H1 (cell line): ENCODE measurements around the gene POLR3H. TPM values are rescaled to one million over a fixed set of nuclear protein-coding genes. Genes with fewer than 3 reads are reported as not detected.

Experiments
- CTCF ChIA-PET: fragments of 300-600 bp; sonication (Branson Sonifier 250); formaldehyde crosslinking; loops from one replicate; lab custom pipeline; 2021; ENCODE audit not compliant: partially characterized antibody; lab: Charles Lee
- POLR2A ChIA-PET: fragments of 300-600 bp; sonication (Branson Sonifier 250); formaldehyde crosslinking; loops from one replicate; lab custom pipeline; 2021; ENCODE audit warnings: inconsistent platforms; ENCODE audit not compliant: partially characterized antibody; lab: Charles Lee
- DNase-seq, 2 experiments: peaks; one replicate each; pipeline versions ENCODE4 v3.0.0 to v3.0.0-alpha.2; 2010 to 2022; ENCODE audit warnings: low spot score in 2 of 2, low read depth in 1 of 2, mixed read lengths in 1 of 2
- FAIRE-seq: peaks from 2 replicates; lab custom pipeline; 2011; peaks lifted over from hg19 to GRCh38; lab: Jason Lieb, UNC
- H2AFZ ChIP-seq: 2 replicates; pipeline ENCODE4 v1.8.1; 2012; ENCODE audit warnings: low read length, inconsistent platforms
- H2AK5ac ChIP-seq: 2 replicates; pipeline ENCODE4 v1.6.1; 2013; ENCODE audit warnings: low read depth, low read length
- H2BK120ac ChIP-seq: replicated peaks from 2 replicates; pipeline ENCODE3; 2013; ENCODE audit warnings: low read depth, low read length, inconsistent platforms
- H2BK12ac ChIP-seq: 2 replicates; pipeline ENCODE4 v1.6.1; 2013; ENCODE audit warnings: low read depth, low read length
- H2BK15ac ChIP-seq: 2 replicates; pipeline ENCODE4 v1.6.1; 2013; ENCODE audit warnings: low read length
- H2BK20ac ChIP-seq: 2 replicates; pipeline ENCODE4 v1.6.1; 2013; ENCODE audit warnings: low read length
- H2BK5ac ChIP-seq: 2 replicates; pipeline ENCODE4 v1.6.1; 2013; ENCODE audit warnings: low read depth, low read length
- H3K14ac ChIP-seq: 2 replicates; pipeline ENCODE4 v1.6.1; 2013; ENCODE audit warnings: inconsistent platforms; ENCODE audit not compliant: insufficient read length
- H3K18ac ChIP-seq: 2 replicates; pipeline ENCODE4 v1.6.1; 2013; ENCODE audit warnings: low read length; ENCODE audit errors: extremely low read depth
- H3K23ac ChIP-seq: 2 replicates; pipeline ENCODE4 v1.6.1; 2013; ENCODE audit warnings: inconsistent platforms; ENCODE audit not compliant: insufficient read length
- H3K23me2 ChIP-seq: 2 replicates; pipeline ENCODE4 v1.6.1; 2013; ENCODE audit warnings: low read depth, low read length
- H3K27ac ChIP-seq: 2 replicates; pipeline ENCODE4 v1.6.1; 2011; ENCODE audit warnings: low read depth, low read length, inconsistent platforms
- H3K27me3 ChIP-seq, 4 experiments: replicated peaks in 1 of 4; 1 replicate in 1 of 4; 2 replicates in 3 of 4; pipeline versions ENCODE4 v1.6.1 to v1.8.1; 2011 to 2013; ENCODE audit warnings: low read length in 3 of 4, mild to moderate bottlenecking in 3 of 4, inconsistent platforms in 2 of 4, mixed read lengths in 2 of 4, moderate library complexity in 1 of 4; ENCODE audit not compliant: control insufficient read depth in 3 of 4, insufficient read depth in 3 of 4; ENCODE audit errors: extremely low read depth in 1 of 4
- H3K36me3 ChIP-seq, 4 experiments: 2 replicates each; pipeline versions ENCODE4 v1.6.1 to v1.8.1; 2011 to 2013; ENCODE audit warnings: mild to moderate bottlenecking in 4 of 4, low read length in 3 of 4, moderate library complexity in 2 of 4, control low read depth in 1 of 4, inconsistent platforms in 1 of 4; ENCODE audit not compliant: insufficient read depth in 4 of 4, control insufficient read depth in 2 of 4
- H3K4ac ChIP-seq: replicated peaks from 2 replicates; pipeline ENCODE3; 2013; ENCODE audit warnings: low read length, low read depth, mixed read lengths, inconsistent platforms; ENCODE audit not compliant: insufficient read length
- H3K4me1 ChIP-seq, 4 experiments: replicated peaks in 1 of 4; 1 replicate in 1 of 4; 2 replicates in 3 of 4; pipeline versions ENCODE4 v1.6.1 to v1.8.1; 2011 to 2013; ENCODE audit warnings: low read length in 3 of 4, inconsistent platforms in 2 of 4, mixed read lengths in 1 of 4; ENCODE audit not compliant: insufficient read depth in 4 of 4, control insufficient read depth in 3 of 4
- H3K4me2 ChIP-seq, 2 experiments: 2 replicates each; pipeline versions ENCODE4 v1.6.1 to v1.8.1; 2011 to 2013; ENCODE audit warnings: low read depth in 2 of 2, low read length in 2 of 2, control low read depth in 1 of 2, inconsistent platforms in 1 of 2, mild to moderate bottlenecking in 1 of 2; ENCODE audit not compliant: insufficient read depth in 1 of 2
- H3K4me3 ChIP-seq, 4 experiments: fragments of 200-600, 300-600 bp in 1 of 4; sonication (generic), shearing (Covaris generic), sonication (Bioruptor Twin) in 1 of 4; 2 replicates each; pipeline versions ENCODE4 v1.5.1 to v1.8.1; 2011 to 2016; ENCODE audit warnings: low read length in 4 of 4, low read depth in 3 of 4, control low read depth in 2 of 4, inconsistent platforms in 2 of 4, mild to moderate bottlenecking in 2 of 4, mixed read lengths in 1 of 4, moderate library complexity in 1 of 4; ENCODE audit not compliant: insufficient read depth in 2 of 4; ENCODE audit errors: extremely low read depth in 1 of 4
- H3K56ac ChIP-seq: replicated peaks from 2 replicates; pipeline ENCODE3; 2013; ENCODE audit warnings: low read depth, mild to moderate bottlenecking, mixed read lengths, low read length, inconsistent platforms; ENCODE audit not compliant: insufficient read length
- H3K79me1 ChIP-seq: 2 replicates; pipeline ENCODE4 v1.6.1; 2013; ENCODE audit warnings: low read depth, low read length, control low read depth
- H3K79me2 ChIP-seq, 2 experiments: 2 replicates each; pipeline versions ENCODE4 v1.6.1 to v1.8.1; 2012 to 2013; ENCODE audit warnings: low read length in 2 of 2, mild to moderate bottlenecking in 2 of 2, inconsistent platforms in 1 of 2; ENCODE audit not compliant: insufficient read depth in 2 of 2, control insufficient read depth in 1 of 2
- H3K9ac ChIP-seq, 4 experiments: replicated peaks in 1 of 4; 1 replicate in 1 of 4; 2 replicates in 3 of 4; pipeline versions ENCODE4 v1.6.1 to v1.8.1; 2011 to 2013; ENCODE audit warnings: low read depth in 3 of 4, low read length in 3 of 4, control low read depth in 2 of 4, mild to moderate bottlenecking in 2 of 4, moderate library complexity in 2 of 4, inconsistent platforms in 1 of 4; ENCODE audit errors: extremely low read depth in 1 of 4
- H3K9me3 ChIP-seq, 2 experiments: 2 replicates each; pipeline versions ENCODE4 v1.6.1 to v1.8.1; 2012 to 2013; ENCODE audit warnings: mild to moderate bottlenecking in 2 of 2, moderate library complexity in 2 of 2, control low read depth in 1 of 2, inconsistent platforms in 1 of 2, low read depth in 1 of 2, low read length in 1 of 2, mixed read lengths in 1 of 2; ENCODE audit not compliant: insufficient read depth in 2 of 2
- H4K20me1 ChIP-seq, 2 experiments: replicated peaks in 1 of 2; 2 replicates each; pipeline versions ENCODE3 to v1.8.1; 2011 to 2013; ENCODE audit warnings: inconsistent platforms in 2 of 2, low read length in 2 of 2, mild to moderate bottlenecking in 1 of 2; ENCODE audit not compliant: insufficient read depth in 2 of 2, control insufficient read depth in 1 of 2
- H4K5ac ChIP-seq: 2 replicates; pipeline ENCODE4 v1.6.1; 2013; ENCODE audit warnings: low read length, low read depth, mixed read lengths, inconsistent platforms; ENCODE audit not compliant: insufficient read length
- H4K8ac ChIP-seq: 2 replicates; pipeline ENCODE4 v1.8.0; 2013; ENCODE audit warnings: mild to moderate bottlenecking, moderate library complexity, low read length, inconsistent platforms; ENCODE audit not compliant: insufficient read depth; ENCODE audit errors: extremely low read depth
- H4K91ac ChIP-seq: replicated peaks from 2 replicates; pipeline ENCODE3; 2013; ENCODE audit warnings: low read length, mixed read lengths, inconsistent platforms; ENCODE audit not compliant: insufficient read length
- ASH2L ChIP-seq: fragments of 200-600, 300-600 bp; sonication (generic); IDR thresholded peaks from one replicate; pipeline ENCODE4 v1.7.1; 2017; ENCODE audit warnings: low read length
- BACH1 ChIP-seq: IDR thresholded peaks from 2 replicates; pipeline ENCODE4 v1.6.1; 2012; ENCODE audit warnings: low read length, improper control_type of control experiment
- EP300 ChIP-seq, 2 experiments: IDR thresholded peaks; 1 replicate in 1 of 2; 2 replicates in 1 of 2; pipeline ENCODE4 v1.6.1; 2011 to 2012; ENCODE audit warnings: low read depth in 2 of 2, low read length in 2 of 2, mild to moderate bottlenecking in 2 of 2, borderline replicate concordance in 1 of 2, inconsistent platforms in 1 of 2, moderate library complexity in 1 of 2
- GABPA ChIP-seq: IDR thresholded peaks from 2 replicates; pipeline ENCODE4 v1.6.1; 2011; ENCODE audit warnings: mild to moderate bottlenecking, low read length, moderate library complexity, borderline replicate concordance; ENCODE audit not compliant: insufficient read depth
- GTF2F1 ChIP-seq: IDR thresholded peaks from 2 replicates; pipeline ENCODE4 v1.6.1; 2012; ENCODE audit warnings: low read depth, low read length, improper control_type of control experiment, borderline replicate concordance
- POLR2A ChIP-seq, 2 experiments: IDR thresholded peaks; 1 replicate in 1 of 2; 2 replicates in 1 of 2; pipeline ENCODE4 v1.6.1; 2011; ENCODE audit warnings: low read depth in 2 of 2, low read length in 2 of 2, mild to moderate bottlenecking in 2 of 2; ENCODE audit errors: control extremely low read depth in 1 of 2
- SAP30 ChIP-seq: fragments of 300-600 bp; sonication (generic); IDR thresholded peaks from 2 replicates; pipeline ENCODE4 v1.7.1; 2012; ENCODE audit warnings: low read length, moderate library complexity, mild to moderate bottlenecking, inconsistent platforms; ENCODE audit not compliant: insufficient read depth, insufficient replicate concordance
- TAF7 ChIP-seq: optimal IDR thresholded peaks from 2 replicates; pipeline ENCODE3; 2011; ENCODE audit warnings: low read depth, mild to moderate bottlenecking, inconsistent platforms, low read length, moderate library complexity, borderline replicate concordance
- WGBS, 2 experiments: shearing (Covaris generic) in 1 of 2; methylation state at CpG; one replicate each; pipeline versions ENCODE4 v1.1.6 to v1.1.7; 2013 to 2015; ENCODE audit warnings: low lambda C conversion rate in 2 of 2, mixed read lengths in 2 of 2, inconsistent platforms in 1 of 2, low coverage in 1 of 2, missing lambda C conversion rate in 1 of 2; ENCODE audit not compliant: insufficient replicate concordance in 2 of 2, insufficient coverage in 1 of 2, insufficient read length in 1 of 2; ENCODE audit errors: extremely low coverage in 1 of 2, missing lambda C conversion rate in 1 of 2; 5-methylcytosine and 5-hydroxymethylcytosine counted together
- polyA plus RNA-seq, 7 experiments: library from polyadenylated mRNA; depleted of rRNA in 3 of 7; stranded (reverse) in 5 of 7; unstranded in 2 of 7; fragments of >200 nt in 5 of 7; fragments of 200-250 nt in 2 of 7; gene quantifications; 1 replicate in 5 of 7; 2 replicates in 1 of 7; 4 replicates in 1 of 7; pipeline versions ENCODE4 v1.2.1 to v1.2.3, GENCODE V29; 2011 to 2013; ENCODE audit warnings: missing spikeins in 2 of 7, mixed read lengths in 2 of 7
- total RNA-seq: library from RNA; stranded (reverse); fragmentation: NEBNext Ultra II Directional; extraction: Animal tissue kit (Norgen Biotek cat#: 25700); gene quantifications from 2 replicates; pipeline ENCODE4 v1.2.1, GENCODE V29; 2021

POLR3H gene
- total and polyA plus RNA-seq, 2 of the 8 experiments (the other 6 are each of a cell fraction or from before 2014, with no cell fraction given), result 29.7 to 39.2 TPM

DNA sequence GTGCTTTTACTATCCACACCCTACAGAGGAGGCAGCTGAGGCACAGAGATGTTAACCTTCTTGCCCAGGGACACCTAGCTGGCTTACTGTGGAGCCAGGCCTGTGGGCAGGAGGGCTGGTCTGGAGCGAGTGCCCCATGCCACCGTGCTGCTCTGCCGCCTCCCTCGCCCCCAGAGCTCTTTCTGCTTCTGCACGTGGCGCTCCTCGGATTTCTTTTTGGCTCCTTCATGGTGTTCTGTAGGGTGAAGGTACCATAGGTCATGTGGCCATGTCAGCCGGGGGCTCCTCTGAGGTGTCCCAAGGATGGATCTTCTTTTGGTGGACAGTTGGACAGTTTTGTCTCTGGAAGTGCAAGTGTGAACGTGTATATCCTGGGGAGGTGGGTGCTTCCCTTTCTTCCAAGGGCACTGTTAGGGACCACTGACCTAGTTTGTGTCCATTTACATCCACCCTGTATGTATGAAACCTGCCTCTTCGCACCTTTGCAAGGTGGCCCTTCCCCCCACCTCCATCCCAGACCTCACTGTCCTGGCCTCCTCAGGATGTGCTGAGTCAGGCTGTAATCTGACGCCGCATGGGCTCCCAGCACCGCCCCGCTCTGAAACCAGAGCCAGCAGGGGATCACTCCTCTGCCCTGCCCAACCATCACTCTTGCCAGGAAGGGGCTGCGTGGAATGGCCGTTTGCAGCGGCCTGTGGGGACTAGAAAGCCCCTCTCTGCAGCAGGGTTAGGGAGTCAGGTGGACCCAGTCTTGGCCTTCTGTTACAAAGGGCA is 31.7 kb downstream of the POLR3H start:
- H2AK5ac ChIP-seq, result peak overlapping the region; percentile 96
- H3K36me3 ChIP-seq, result peaks cover 0 to 27% (median 7%) of the 10 kb centered on the region in 4 experiments; a peak in 6 of 8 replicates
- peak overlapping the region; percentile 95 for H2BK5ac ChIP-seq
- CTCF ChIA-PET, result interaction anchor here (0.5 to 13.5 kb wide), 11 partner anchors 11 to 110 kb away, joined by 3 to 269 read pairs (median 6); partner anchors contain the start of genes PHF5A and TOB2
- H3K4me2 ChIP-seq, result peak overlapping the region; percentile 34 to 57; a peak in 2 of 4 replicates
- peak overlapping the region; percentile 89 for H2BK120ac ChIP-seq
- FAIRE-seq (peak; percentile 96), DNase-seq (peak in 1 of 2 experiments; percentile 81)
- no peak overlapping the region for H3K23ac ChIP-seq
- POLR2A ChIA-PET, result interaction anchor here (0.7 to 6.0 kb wide), 14 partner anchors 11 to 132 kb away, joined by 3 to 54 read pairs (median 4); partner anchors contain the start of genes ACO2, PHF5A and TOB2
- no peaks in the 10 kb centered on the region for H3K27me3 ChIP-seq
- H3K79me1 ChIP-seq, result peaks cover 4% of the 10 kb centered on the region
- H4K91ac ChIP-seq, result peak overlapping the region; percentile 71
- H2BK12ac ChIP-seq, result peak overlapping the region; percentile 99
- peak overlapping the region; percentile 88; the same call in 1 of the 2 replicates for H2BK15ac ChIP-seq
- H3K14ac ChIP-seq, result no peak overlapping the region
- no peaks in the 10 kb centered on the region for H3K79me2 ChIP-seq
- peaks cover 4 to 16% (median 14%) of the 10 kb centered on the region in 4 experiments for H3K4me1 ChIP-seq
- WGBS, 2 experiments, result 53% methylated on average over 17 of the region's 17 CpGs; no CpG with 5 or more reads in 1 of the 2 experiments
- 0 out of 7 replicates have a peak overlapping the region, but pooled peaks of 1 of the 4 experiments have one; percentile 13 for H3K9ac ChIP-seq
- peak overlapping the region in 2 of 4 experiments; percentile 6 to 19; a peak in 2 of 8 replicates for H3K4me3 ChIP-seq
- H3K56ac ChIP-seq, result no peak overlapping the region
- no peak overlapping the region for H2AFZ ChIP-seq
- peak overlapping the region; percentile 97 for H2BK20ac ChIP-seq
- H4K8ac ChIP-seq, result peak overlapping the region; percentile 26; the same call in 1 of the 2 replicates
- no peaks in the 10 kb centered on the region for H3K23me2 ChIP-seq
- peak overlapping the region; percentile 92 for H3K18ac ChIP-seq
- no peaks in the 10 kb centered on the region for H3K9me3 ChIP-seq
- H4K20me1 ChIP-seq, result no peaks in the 10 kb centered on the region
- peak overlapping the region; percentile 62 for H4K5ac ChIP-seq
- H3K4ac ChIP-seq, result peak overlapping the region; percentile 72
- H3K27ac ChIP-seq, result peak overlapping the region; percentile 49; the same call in 1 of the 2 replicates
- TF ChIP-seq TAF7 (no peak), POLR2A (IDR thresholded peaks at IDR 0.05; ENCODE audit: control extremely low read depth in 1 of 2, low read depth in 2 of 2, low read length in 2 of 2) (peak in 1 of 2 experiments; percentile 58; a peak in 1 of 3 replicates), GABPA (no peak), BACH1 (peak; percentile 100), EP300 (IDR thresholded peaks at IDR 0.05; ENCODE audit: borderline replicate concordance in 1 of 2, low read depth in 2 of 2, low read length in 2 of 2) (peak in 1 of 2 experiments; percentile 74; a peak in 1 of 3 replicates), ASH2L (peak; percentile 64), GTF2F1 (no peak), SAP30 (no peak)
